Natural killer cell (primary cell): ENCODE data around the gene RAB30. TPM values are rescaled to one million over a fixed set of nuclear protein-coding genes. Genes with fewer than 3 reads are reported as not detected.
A peak's percentile ranks its signal among the peaks of the same experiment; 100 is the strongest.

Source experiments
- ATAC-seq, 3 donors: fragments of 150-1000 bp in 2 of 3; fragments of 200-7000 bp in 1 of 3; cut with Tn5 transposase; 1 replicate in 1 of 3; 2 replicates in 2 of 3; pipeline ENCODE4 v1.10.0; 2021; ENCODE audit warnings: mild to moderate bottlenecking in 2 of 3, moderate library complexity in 2 of 3
- DNase-seq, 2 donors: peaks; one replicate each; pipeline versions ENCODE4 v3.0.0 to v3.0.0-alpha.2; 2013 to 2021; ENCODE audit warnings: mixed read lengths in 1 of 2
- H3K27ac ChIP-seq: one replicate; pipeline ENCODE4 v1.5.1; 2013; ENCODE audit warnings: mild to moderate bottlenecking, low read length
- H3K27me3 ChIP-seq: one replicate; pipeline ENCODE4 v1.6.1; 2013; ENCODE audit warnings: low read length; ENCODE audit not compliant: control insufficient read depth, insufficient read depth
- H3K36me3 ChIP-seq: one replicate; pipeline ENCODE4 v1.6.1; 2013; ENCODE audit warnings: low read length; ENCODE audit not compliant: control insufficient read depth, insufficient read depth
- H3K4me1 ChIP-seq: one replicate; pipeline ENCODE4 v1.6.1; 2013; ENCODE audit warnings: low read length; ENCODE audit not compliant: control insufficient read depth, insufficient read depth
- H3K4me3 ChIP-seq: one replicate; pipeline ENCODE4 v1.5.1; 2013; ENCODE audit warnings: low read length
- H3K9me3 ChIP-seq: one replicate; pipeline ENCODE4 v1.6.1; 2013; ENCODE audit warnings: low read length; ENCODE audit not compliant: control insufficient read depth, insufficient read depth
- H3K27ac Mint-ChIP-seq, 2 donors: one replicate each; pipeline ENCODE4 v1.8.0; 2022; ENCODE audit warnings: mild to moderate bottlenecking in 2 of 2, mixed read lengths in 2 of 2, moderate library complexity in 1 of 2
- H3K27me3 Mint-ChIP-seq, 2 donors: one replicate each; pipeline ENCODE4 v1.8.0; 2022; ENCODE audit warnings: low read depth in 2 of 2, mixed read lengths in 2 of 2
- H3K36me3 Mint-ChIP-seq: one replicate; pipeline ENCODE4 v1.8.0; 2022; ENCODE audit warnings: mixed read lengths
- H3K4me1 Mint-ChIP-seq, 2 donors: one replicate each; pipeline ENCODE4 v1.8.0; 2022; ENCODE audit warnings: mixed read lengths in 2 of 2
- H3K4me3 Mint-ChIP-seq: one replicate; pipeline ENCODE4 v1.8.0; 2022; ENCODE audit warnings: mild to moderate bottlenecking, moderate library complexity, mixed read lengths
- H3K9me3 Mint-ChIP-seq, 2 donors: one replicate each; pipeline ENCODE4 v1.8.0; 2022; ENCODE audit warnings: mixed read lengths in 2 of 2
- CTCF ChIP-seq: fragments of 200-600 bp; IDR thresholded peaks from one replicate; pipeline ENCODE4 v1.8.0; 2022; ENCODE audit warnings: antibody characterized with exemption
- WGBS: methylation state at CpG from one replicate; pipeline ENCODE4 v1.1.7; 2013; ENCODE audit warnings: missing lambda C conversion rate; ENCODE audit not compliant: insufficient coverage; 5-methylcytosine and 5-hydroxymethylcytosine counted together
- intact Hi-C: fragments of 100-400 bp; cut with micrococcal nuclease; formaldehyde crosslinking; loops from one replicate; pipeline ENCODE4 v1.14.2; 2022
- total RNA-seq, 4 donors: library from RNA; stranded (reverse); fragments of 120-200 nt in 1 of 4; gene quantifications; one replicate each; pipeline versions ENCODE4 v1.2.3 to v1.2.4, GENCODE V29; 2013 to 2022

RAB30 gene
- total RNA-seq, 3 donors from 2014 or later (not counting 1 experiment from before 2014, with no cell fraction given) = 10.2 to 23.3 (median 20.5) TPM

- H3K36me3 Mint-ChIP-seq = peaks cover 7% of the 10 kb centered on the region
- no peak for DNase-seq
- H3K9me3 Mint-ChIP-seq = no peaks in the 10 kb centered on the region
- H3K27ac ChIP-seq = no peak overlapping the region
- peaks cover 25% of the 10 kb centered on the region for H3K4me1 ChIP-seq
- no peak overlapping the region for H3K27ac Mint-ChIP-seq
- H3K36me3 ChIP-seq = no peaks in the 10 kb centered on the region
- H3K4me3 ChIP-seq = no peak overlapping the region
- intact Hi-C loops = no loop called here
- peaks cover 8 to 10% of the 10 kb centered on the region in 2 donors for H3K27me3 Mint-ChIP-seq
- H3K4me3 Mint-ChIP-seq = peak overlapping the region; percentile 60
- peaks cover 0 to 6% of the 10 kb centered on the region in 2 donors for H3K4me1 Mint-ChIP-seq
- no peak for TF ChIP-seq CTCF
- no peaks in the 10 kb centered on the region for H3K9me3 ChIP-seq
- ATAC-seq = no peak
- no peaks in the 10 kb centered on the region for H3K27me3 ChIP-seq
Observed at GRCh38 chr11:83069441-83070043, 2.2 kb downstream of the RAB30 start.

GRCh38 chr11:83068568-83068967 lies 3.1 kb downstream of the RAB30 start:
- no peak for DNase-seq
- H3K4me3 ChIP-seq = no peak overlapping the region
- H3K4me1 ChIP-seq = peaks cover 25% of the 10 kb centered on the region
- no peak for TF ChIP-seq CTCF
- H3K27me3 Mint-ChIP-seq = peaks cover 8 to 10% of the 10 kb centered on the region in 2 donors
- H3K27ac ChIP-seq = no peak overlapping the region
- 78% methylated on average over 1 of the region's 1 CpG for WGBS
- H3K4me3 Mint-ChIP-seq = peak overlapping the region; percentile 54
- peaks cover 2% of the 10 kb centered on the region for H3K36me3 Mint-ChIP-seq
- H3K4me1 Mint-ChIP-seq = peaks cover 2 to 7% of the 10 kb centered on the region in 2 donors
- H3K36me3 ChIP-seq = no peaks in the 10 kb centered on the region
- no peaks in the 10 kb centered on the region for H3K9me3 ChIP-seq
- no peaks in the 10 kb centered on the region for H3K27me3 ChIP-seq
- H3K9me3 Mint-ChIP-seq = no peaks in the 10 kb centered on the region
- H3K27ac Mint-ChIP-seq = peak overlapping the region in 1 of 2 donors; percentile 12
- intact Hi-C loops = no loop called here
- no peak for ATAC-seq

- Histone ChIP-seq H3K36me3 (no peaks in the 10 kb centered on the region), H3K27me3 (no peaks in the 10 kb centered on the region), H3K9me3 (no peaks in the 10 kb centered on the region), H3K4me3 (no peak overlapping the region), H3K4me1 (peaks cover 9% of the 10 kb centered on the region), H3K27ac (peak overlapping the region; percentile 67)
- Mint-ChIP-seq H3K27ac (no peak overlapping the region), H3K4me3 (no peak overlapping the region), H3K27me3 (peaks cover 5 to 6% of the 10 kb centered on the region in 2 donors), H3K4me1 (peaks cover 10 to 12% of the 10 kb centered on the region in 2 donors), H3K9me3 (no peaks in the 10 kb centered on the region), H3K36me3 (no peaks in the 10 kb centered on the region)
- DNase-seq = no peak
- ATAC-seq = no peak
- TF ChIP-seq CTCF = no peak
- WGBS = 81% methylated on average over 3 of the region's 3 CpGs
- intact Hi-C loops = no loop called here
Observed at GRCh38 chr11:83064011-83064410, 7.7 kb downstream of the RAB30 start.
